HepG2 (cell line): ENCODE measurements around the gene L3MBTL1. TPM values are rescaled to one million over a fixed set of nuclear protein-coding genes. Genes with fewer than 3 reads are reported as not detected.

ENCODE experiments used
- FOXO1 ChIP-seq: sonication (generic); formaldehyde crosslinking; IDR thresholded peaks from 2 replicates; pipeline ENCODE4 v1.4.0; 2020; ENCODE audit warnings: missing genetic modification reagents
- IKZF4 ChIP-seq: sonication (generic); formaldehyde crosslinking; IDR thresholded peaks from 2 replicates; pipeline ENCODE4 v1.5.1; 2020; ENCODE audit warnings: borderline replicate concordance, mild to moderate bottlenecking, low read depth, missing genetic modification reagents; ENCODE audit errors: not compliant biosample characterization
- NR2C2 ChIP-seq: sonication (generic); formaldehyde crosslinking; IDR thresholded peaks from 2 replicates; pipeline ENCODE4 v1.4.0; 2020; ENCODE audit warnings: missing genetic modification reagents, mild to moderate bottlenecking, moderate library complexity, borderline replicate concordance
- REPIN1 ChIP-seq: sonication (generic); formaldehyde crosslinking; IDR thresholded peaks from 2 replicates; pipeline ENCODE4 v1.8.0; 2022; ENCODE audit warnings: missing genetic modification reagents, low read depth, mild to moderate bottlenecking, borderline replicate concordance
- RFXAP ChIP-seq: sonication (generic); formaldehyde crosslinking; IDR thresholded peaks from 2 replicates; pipeline ENCODE4 v1.4.0; 2020; ENCODE audit warnings: missing genetic modification reagents, borderline replicate concordance
- SAFB2 ChIP-seq: sonication (generic); formaldehyde crosslinking; IDR thresholded peaks from 2 replicates; pipeline ENCODE4 v1.5.1; 2020; ENCODE audit warnings: missing genetic modification reagents, low read depth, mild to moderate bottlenecking, borderline replicate concordance
- SETDB1 ChIP-seq: sonication (generic); formaldehyde crosslinking; IDR thresholded peaks from 2 replicates; pipeline ENCODE4 v1.5.1; 2020; ENCODE audit warnings: missing genetic modification reagents, mild to moderate bottlenecking, borderline replicate concordance
- STAT5B ChIP-seq: sonication (generic); formaldehyde crosslinking; IDR thresholded peaks from 2 replicates; pipeline ENCODE4 v1.4.0; 2020; ENCODE audit warnings: missing genetic modification reagents
- THAP7 ChIP-seq: sonication (generic); formaldehyde crosslinking; IDR thresholded peaks from 2 replicates; pipeline ENCODE4 v1.8.1; 2023; ENCODE audit warnings: mild to moderate bottlenecking, missing genetic modification reagents
- ZKSCAN5 ChIP-seq: sonication (generic); formaldehyde crosslinking; IDR thresholded peaks from 2 replicates; pipeline ENCODE4 v1.5.1; 2020; ENCODE audit warnings: mild to moderate bottlenecking, missing genetic modification reagents
- ZNF407 ChIP-seq: sonication (generic); formaldehyde crosslinking; IDR thresholded peaks from one replicate; pipeline ENCODE4 v1.5.1; 2020; ENCODE audit warnings: mild to moderate bottlenecking, missing genetic modification reagents; ENCODE audit errors: not compliant biosample characterization
- ZNF564 ChIP-seq: sonication (generic); formaldehyde crosslinking; IDR thresholded peaks from 2 replicates; pipeline ENCODE4 v1.8.1; 2023; ENCODE audit warnings: mild to moderate bottlenecking, missing genetic modification reagents
- ZNF776 ChIP-seq: sonication (generic); formaldehyde crosslinking; IDR thresholded peaks from 2 replicates; pipeline ENCODE4 v1.4.0; 2020; ENCODE audit warnings: mild to moderate bottlenecking, missing genetic modification reagents
- polyA plus RNA-seq, 8 experiments: library from polyadenylated mRNA; depleted of rRNA in 3 of 8; stranded (reverse) in 7 of 8; unstranded in 1 of 8; fragments of >200 nt; fragmentation: Illumina TruSeq in 4 of 8; extraction: Trizol in 4 of 8; gene quantifications; 2 replicates each; pipeline versions ENCODE4 v1.2.1 to v1.2.3, GENCODE V29; 2011 to 2016; ENCODE audit warnings: low read depth in 4 of 8, missing spikeins in 1 of 8, mixed read lengths in 1 of 8; ENCODE audit not compliant: insufficient read depth in 1 of 8
- total RNA-seq, 5 experiments: library from RNA; depleted of rRNA; stranded (reverse); fragments of >200 nt; fragmentation: Illumina TruSeq; extraction: Trizol; gene quantifications; 2 replicates each; pipeline ENCODE4 v1.2.3, GENCODE V29; 2016; ENCODE audit warnings: low read depth in 1 of 5
- TF ChIP-seq, protein P1 (sequence below): sonication (generic); formaldehyde crosslinking; IDR thresholded peaks from 2 replicates; pipeline ENCODE4 v1.4.0; 2020; ENCODE audit warnings: mild to moderate bottlenecking, missing genetic modification reagents

The L3MBTL1 gene
- total and polyA plus RNA-seq, 2 of the 13 experiments (the other 11 are each of a cell fraction or from before 2014, with no cell fraction given), result 9.0 to 17.8 TPM

GRCh38 chr20:43530321-43531090, 23.0 kb downstream of the L3MBTL1 start (continued):
- TF ChIP-seq ZNF407, result peak; percentile 79
- 0 out of 2 replicates have a peak, but pooled peaks have one; percentile 43 for TF ChIP-seq ZKSCAN5 (CRISPR knock-in tag)
- TF ChIP-seq FOXO1, result peak; percentile 87
- TF ChIP-seq ZNF776 (CRISPR knock-in tag), result peak; percentile 83; the same call in 1 of the 2 replicates
- TF ChIP-seq, protein P1, sequence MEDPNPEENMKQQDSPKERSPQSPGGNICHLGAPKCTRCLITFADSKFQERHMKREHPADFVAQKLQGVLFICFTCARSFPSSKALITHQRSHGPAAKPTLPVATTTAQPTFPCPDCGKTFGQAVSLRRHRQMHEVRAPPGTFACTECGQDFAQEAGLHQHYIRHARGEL (CRISPR knock-in tag), result no peak
- peak; percentile 94 for TF ChIP-seq THAP7 (CRISPR knock-in tag)
- TF ChIP-seq NR2C2 (CRISPR knock-in tag), result peak; percentile 77; the same call in 1 of the 2 replicates
- peak; percentile 95 for TF ChIP-seq IKZF4
- TF ChIP-seq ZNF564 (CRISPR knock-in tag), result peak; percentile 88; the same call in 1 of the 2 replicates
- peak; percentile 45; the same call in 1 of the 2 replicates for TF ChIP-seq RFXAP (CRISPR knock-in tag)
- peak; percentile 62; the same call in 1 of the 2 replicates for TF ChIP-seq STAT5B (CRISPR knock-in tag)
- peak; percentile 87 for TF ChIP-seq REPIN1 (CRISPR knock-in tag)
- TF ChIP-seq SAFB2 (CRISPR knock-in tag), result peak; percentile 37
- peak; percentile 86 for TF ChIP-seq SETDB1 (CRISPR knock-in tag)
